Activated CD8-positive, alpha-beta memory T cell treated with anti-CD3 and anti-CD28 coated beads, Interleukin-2, amount 50 U/mL, for 24 hours (primary cell): ENCODE data around the gene TRAPPC10.

ENCODE experiments used
- DNase-seq: peaks from one replicate; pipeline ENCODE4 v3.0.0-alpha.2; 2020; ENCODE audit errors: extremely low read depth

Gene TRAPPC10

GRCh38 chr21:44005071-44005470 is 7.0 kb upstream of the TRAPPC10 start:
- DNase-seq: no peak

GRCh38 chr21:44005593-44005992 is 6.5 kb upstream of the TRAPPC10 start:
- DNase-seq: no peak

GRCh38 chr21:44006017-44006619 is 6.0 kb upstream of the TRAPPC10 start:
- no peak for DNase-seq

- no peak for DNase-seq
These were observed 5.5 kb upstream of the TRAPPC10 start for GRCh38 chr21:44006656-44007055.

GRCh38 chr21:44010429-44010828 is 1.7 kb upstream of the TRAPPC10 start:
- no peak for DNase-seq

- DNase-seq: no peak
These were observed 986 bp upstream of the TRAPPC10 start for GRCh38 chr21:44011123-44011522.

- DNase-seq: peak; percentile 45
These were observed 618 bp downstream of the TRAPPC10 start for GRCh38 chr21:44012474-44013379.

- DNase-seq: no peak
These were observed 1.4 kb downstream of the TRAPPC10 start for GRCh38 chr21:44013380-44014088.

- DNase-seq: no peak
These were observed 5.5 kb downstream of the TRAPPC10 start for GRCh38 chr21:44017601-44018000.

GRCh38 chr21:44018127-44018526 is 6.0 kb downstream of the TRAPPC10 start:
- DNase-seq: no peak

- no peak for DNase-seq
These were observed 6.9 kb downstream of the TRAPPC10 start for GRCh38 chr21:44018813-44019567.

GRCh38 chr21:44019568-44019958 is 7.5 kb downstream of the TRAPPC10 start:
- DNase-seq: no peak

- DNase-seq: no peak
These were observed 8.4 kb downstream of the TRAPPC10 start for GRCh38 chr21:44020551-44020950.

GRCh38 chr21:44021064-44021463 is 9.0 kb downstream of the TRAPPC10 start:
- DNase-seq: no peak

GRCh38 chr21:44024257-44024656 is 12.1 kb downstream of the TRAPPC10 start:
- DNase-seq: no peak

GRCh38 chr21:44024887-44025353 is 12.8 kb downstream of the TRAPPC10 start:
- no peak for DNase-seq

- DNase-seq: no peak
These were observed 15.6 kb downstream of the TRAPPC10 start for GRCh38 chr21:44027607-44028286.

- no peak for DNase-seq
These were observed 16.2 kb downstream of the TRAPPC10 start for GRCh38 chr21:44028287-44028659.

- no peak for DNase-seq
These were observed 17.5 kb downstream of the TRAPPC10 start for GRCh38 chr21:44029460-44030087.

GRCh38 chr21:44035244-44035643 is 23.1 kb downstream of the TRAPPC10 start:
- DNase-seq: no peak

GRCh38 chr21:44038063-44038462 is 26.0 kb downstream of the TRAPPC10 start:
- no peak for DNase-seq
